Stimulated activated CD8-positive, alpha-beta memory T cell treated with anti-CD3 and anti-CD28 coated beads, Interleukin-7, amount 100 ng/mL, for 4 hours (primary cell): ENCODE measurements around the gene HHEX.

Source experiments
- DNase-seq, 2 donors: peaks; one replicate each; pipeline ENCODE4 v3.0.0-alpha.2; 2020; ENCODE audit warnings: low read depth in 2 of 2

HHEX gene

DNA sequence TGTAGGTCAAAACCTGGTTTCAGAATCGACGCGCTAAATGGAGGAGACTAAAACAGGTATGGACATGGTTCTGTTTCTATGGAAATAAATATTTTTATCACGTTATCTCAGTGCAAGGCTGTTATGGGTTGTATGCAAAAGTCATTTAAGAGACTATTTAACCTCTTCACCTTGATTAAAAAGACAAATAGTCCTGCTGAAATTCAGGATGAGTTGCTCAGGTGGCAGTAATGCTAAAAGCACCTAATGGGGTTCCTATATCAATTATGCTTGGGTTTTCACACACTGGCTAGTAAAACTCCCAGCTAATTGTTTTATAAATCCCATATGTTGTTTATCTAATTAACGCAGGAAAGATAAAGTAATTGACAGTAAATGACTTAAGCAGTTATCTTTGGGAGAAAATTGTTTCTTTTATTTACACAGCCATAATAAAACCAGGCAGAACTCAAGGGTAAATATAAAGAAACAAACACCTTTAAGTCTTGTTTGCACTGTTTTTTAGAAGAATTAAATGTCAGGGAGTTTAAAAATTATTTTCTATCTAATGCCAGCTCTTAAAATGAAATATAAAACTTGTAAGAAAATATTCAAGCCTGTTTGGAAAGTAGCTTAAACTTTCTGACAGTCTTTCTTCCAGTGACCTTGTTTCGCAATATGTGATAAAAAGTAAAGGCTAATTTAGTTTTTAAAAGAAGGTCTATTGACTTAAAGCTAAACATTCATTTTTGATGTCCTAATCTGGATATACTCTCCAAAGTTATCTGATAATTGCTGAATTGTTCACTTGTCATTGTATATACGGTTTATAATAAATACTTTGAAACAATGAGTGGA, 3.2 kb downstream of the HHEX start:
- DNase-seq, result no peak

DNA sequence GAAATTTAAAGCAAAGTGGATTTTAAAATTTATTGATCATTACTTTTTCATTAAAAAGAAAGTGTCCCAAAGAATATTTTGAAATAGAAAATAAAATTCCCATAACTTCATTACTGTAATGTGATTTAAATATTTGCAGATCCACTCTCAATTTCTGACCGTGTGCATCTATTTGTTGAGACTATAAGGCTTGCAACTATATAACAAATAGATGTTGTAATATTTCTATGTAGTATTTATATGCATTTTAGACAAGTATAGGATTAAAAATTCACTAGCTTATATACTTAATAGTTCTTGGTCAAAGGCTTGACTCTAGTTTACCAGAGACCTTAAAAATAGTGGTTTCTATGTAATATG, 3.8 kb downstream of the HHEX start:
- DNase-seq, result no peak

DNA sequence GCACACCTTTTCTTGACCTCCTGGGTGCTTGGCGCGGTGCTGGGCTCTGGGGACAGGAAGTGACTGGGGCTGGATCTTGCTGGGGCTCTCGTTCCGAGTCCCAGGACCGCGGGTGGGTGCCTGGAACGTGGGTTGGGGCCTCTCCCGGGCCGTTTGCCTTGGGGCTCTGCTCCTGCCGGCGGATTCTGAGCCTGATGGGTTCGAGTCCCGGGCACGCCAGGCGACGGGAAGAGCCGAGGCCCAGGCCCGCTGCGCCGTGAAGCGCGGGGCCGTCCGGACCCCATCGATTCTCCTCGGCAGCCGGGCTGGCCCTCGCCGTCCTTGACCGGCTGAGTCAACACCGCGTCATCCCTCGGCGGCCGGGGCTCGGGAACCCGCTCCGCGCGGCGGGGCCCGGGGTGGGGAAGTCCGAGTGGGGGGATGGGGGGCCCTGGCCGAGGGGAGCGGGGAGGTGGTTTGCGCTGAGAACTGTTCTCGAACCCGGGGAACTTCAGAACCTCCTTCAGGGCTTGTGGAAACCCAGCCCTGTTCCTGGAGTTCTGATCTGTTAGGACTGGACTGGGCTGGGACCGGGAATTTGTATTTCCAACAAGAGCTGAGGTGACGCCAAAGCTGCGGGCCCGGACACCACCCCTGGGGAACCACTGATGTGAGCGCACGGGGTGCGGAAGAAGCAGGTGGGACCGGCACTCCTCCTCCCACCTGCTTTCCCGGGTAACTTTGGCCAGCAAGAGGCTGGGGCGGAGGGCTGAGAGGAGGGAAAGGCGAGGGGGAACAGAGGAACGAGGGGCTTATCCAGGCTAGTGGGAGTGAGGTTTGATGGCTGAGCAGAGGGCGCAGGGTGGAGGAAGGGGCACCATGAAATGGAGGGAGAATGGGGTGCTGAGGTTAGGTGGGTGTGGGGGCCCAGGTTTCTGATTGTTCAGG, 6.2 kb downstream of the HHEX start:
- no peak for DNase-seq

DNA sequence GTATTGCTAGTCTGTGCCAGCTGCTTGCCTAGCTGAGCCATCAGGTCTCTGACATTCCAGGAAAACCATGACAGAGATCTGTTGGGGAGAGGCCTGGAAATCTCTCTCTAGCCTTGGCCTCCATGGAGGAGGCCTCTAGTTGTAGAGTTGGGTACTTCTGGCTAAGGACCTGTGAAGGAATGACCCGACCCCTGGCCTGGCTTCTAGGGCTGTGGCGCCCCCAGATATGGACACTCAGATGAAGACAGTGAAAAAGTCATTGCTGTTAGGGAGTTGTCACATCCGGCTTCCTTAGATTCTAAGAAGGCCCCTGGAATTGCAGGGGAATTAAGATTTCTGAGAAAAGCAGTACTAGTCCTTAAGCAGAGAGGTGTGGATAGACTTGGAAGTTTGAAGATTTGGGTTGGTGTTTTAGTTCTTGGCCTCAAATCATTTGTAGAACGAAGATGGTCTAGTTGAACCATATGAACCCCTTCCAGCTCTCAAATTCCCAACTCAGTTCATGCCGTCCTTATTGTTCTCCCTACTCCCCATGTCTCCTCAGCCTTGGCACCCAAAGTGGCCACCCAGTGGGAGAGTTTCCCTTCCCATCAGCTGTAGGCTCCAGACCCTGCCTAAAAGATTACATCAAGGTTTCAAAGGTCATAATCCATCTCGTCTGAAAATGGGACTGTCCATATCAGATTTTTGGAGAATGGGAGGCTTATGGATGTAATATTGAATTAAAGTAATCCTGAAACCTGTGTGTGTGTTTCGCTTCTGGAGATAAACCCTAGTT, 7.0 kb downstream of the HHEX start:
- DNase-seq, result no peak

DNA sequence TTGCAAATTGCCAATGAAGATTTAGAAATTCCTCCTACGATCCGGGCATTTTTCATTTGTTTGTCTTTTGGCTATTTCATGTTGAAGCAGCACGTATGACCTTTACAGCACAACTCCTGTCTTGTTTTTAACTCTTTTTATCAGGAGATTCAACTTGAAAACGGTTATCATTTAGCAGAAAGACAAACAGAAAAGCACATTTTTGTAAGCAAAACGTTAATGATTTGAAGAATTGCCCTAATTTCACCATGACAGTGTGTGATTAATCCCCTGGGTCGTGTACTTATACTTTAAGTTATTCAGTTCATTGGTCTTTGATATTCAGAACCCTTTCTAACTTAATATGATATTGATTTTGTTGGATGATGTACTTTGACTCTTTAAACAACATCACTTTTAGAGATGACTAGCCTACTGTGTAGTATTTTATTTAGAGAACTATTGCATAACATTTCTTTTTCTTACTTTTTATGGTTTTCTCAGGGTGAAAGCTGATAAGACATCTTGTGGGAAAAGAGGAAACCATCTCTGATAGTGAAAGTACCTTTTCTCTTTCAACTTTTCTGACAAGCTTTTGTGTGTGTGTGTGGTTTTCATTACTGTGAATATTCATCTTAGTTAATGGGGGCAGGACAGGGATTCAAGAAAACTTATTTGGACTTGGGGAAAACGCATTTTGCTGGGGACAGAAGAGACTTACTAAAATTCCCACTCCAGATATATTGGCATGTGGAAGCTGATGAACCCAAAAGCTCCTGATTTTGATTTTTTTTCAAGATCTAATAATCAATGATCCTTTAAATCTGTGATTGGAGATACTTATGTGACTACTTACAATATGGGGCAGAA, 8.1 kb downstream of the HHEX start:
- no peak for DNase-seq

DNA sequence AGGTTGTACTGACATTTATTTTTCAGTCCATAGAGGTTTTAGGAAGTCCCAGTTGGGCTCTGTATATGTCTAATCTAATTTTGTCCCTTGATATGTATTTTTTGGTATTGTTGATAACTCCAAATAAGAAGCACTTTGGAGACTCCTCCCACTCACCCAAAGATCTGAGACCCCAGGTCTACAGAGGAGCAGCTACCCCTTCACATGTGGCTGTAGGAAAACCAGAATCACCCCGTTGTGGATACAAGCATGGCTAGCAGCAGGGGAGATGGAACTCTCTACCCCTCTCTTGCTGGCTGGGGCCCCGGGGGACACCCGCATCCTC, 9.4 kb downstream of the HHEX start:
- no peak for DNase-seq

DNA sequence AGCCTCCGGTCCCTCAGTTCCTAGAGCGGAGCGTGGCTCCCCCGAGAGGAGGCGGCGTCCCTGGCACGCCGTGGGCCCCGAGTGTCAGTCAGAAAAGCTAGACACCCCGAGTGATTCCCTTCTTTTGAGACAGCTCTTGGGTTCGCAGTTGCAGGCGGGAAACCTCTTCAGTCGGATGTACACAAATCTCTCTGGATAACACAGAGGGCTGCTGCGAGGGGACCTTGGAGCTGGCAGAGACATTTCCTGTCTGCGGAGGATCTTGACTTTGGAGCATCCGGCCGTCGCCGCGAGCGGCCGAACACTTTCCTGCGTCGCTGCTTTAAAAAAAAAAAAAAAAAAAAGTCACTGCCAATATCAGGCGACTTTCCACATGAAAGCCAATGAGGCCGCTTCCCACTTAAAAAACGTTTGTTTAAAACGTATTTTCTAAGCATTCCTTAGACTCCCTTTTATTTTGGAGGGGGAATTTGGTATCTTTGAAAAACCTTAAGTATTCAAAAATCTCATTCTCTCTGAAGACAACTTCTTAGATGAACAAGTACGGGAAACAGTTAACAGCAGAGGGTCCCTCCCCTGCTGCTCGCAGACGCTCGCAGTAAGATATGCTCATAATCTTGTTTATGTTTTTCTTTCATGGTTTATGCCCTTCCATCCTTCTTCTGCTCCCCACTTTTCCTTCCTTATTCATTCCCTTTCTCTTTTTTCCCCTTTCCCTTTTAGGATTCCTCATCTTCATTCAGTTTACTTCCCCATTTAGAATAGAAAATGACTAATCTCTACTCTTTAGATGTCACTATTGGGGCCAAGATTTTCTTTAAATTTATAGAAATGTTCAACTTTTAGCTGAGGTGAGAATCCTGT, 10.0 kb downstream of the HHEX start:
- no peak for DNase-seq

DNA sequence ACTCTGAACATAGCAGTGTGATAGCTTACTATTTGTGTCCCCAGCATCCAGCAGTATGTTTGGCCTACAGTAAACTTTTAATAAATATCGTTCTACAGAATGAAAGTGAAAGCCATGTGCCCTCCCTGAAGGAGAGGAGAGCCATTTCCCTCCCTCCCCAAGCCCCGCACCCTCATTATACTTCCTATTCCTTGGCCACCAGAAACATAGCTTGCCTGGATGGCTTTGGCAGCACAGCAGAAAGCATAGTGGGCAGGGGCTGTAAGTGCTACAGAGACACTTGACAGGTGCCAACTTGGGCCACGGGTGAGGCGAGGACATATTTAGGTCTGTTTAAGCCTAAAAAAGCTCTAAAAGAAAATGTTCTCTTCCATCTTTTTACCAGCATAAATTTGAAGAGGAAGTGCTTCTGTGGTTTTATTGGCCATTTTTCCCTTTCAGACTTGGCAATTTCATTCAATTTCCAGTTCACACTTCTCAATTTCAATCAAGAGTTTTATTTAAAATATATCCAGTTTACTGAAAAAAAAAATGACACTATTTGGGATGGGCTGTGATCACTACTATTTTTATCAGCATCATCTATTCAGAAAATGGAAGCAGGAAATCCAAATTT, 12.7 kb downstream of the HHEX start:
- DNase-seq, result no peak

DNA sequence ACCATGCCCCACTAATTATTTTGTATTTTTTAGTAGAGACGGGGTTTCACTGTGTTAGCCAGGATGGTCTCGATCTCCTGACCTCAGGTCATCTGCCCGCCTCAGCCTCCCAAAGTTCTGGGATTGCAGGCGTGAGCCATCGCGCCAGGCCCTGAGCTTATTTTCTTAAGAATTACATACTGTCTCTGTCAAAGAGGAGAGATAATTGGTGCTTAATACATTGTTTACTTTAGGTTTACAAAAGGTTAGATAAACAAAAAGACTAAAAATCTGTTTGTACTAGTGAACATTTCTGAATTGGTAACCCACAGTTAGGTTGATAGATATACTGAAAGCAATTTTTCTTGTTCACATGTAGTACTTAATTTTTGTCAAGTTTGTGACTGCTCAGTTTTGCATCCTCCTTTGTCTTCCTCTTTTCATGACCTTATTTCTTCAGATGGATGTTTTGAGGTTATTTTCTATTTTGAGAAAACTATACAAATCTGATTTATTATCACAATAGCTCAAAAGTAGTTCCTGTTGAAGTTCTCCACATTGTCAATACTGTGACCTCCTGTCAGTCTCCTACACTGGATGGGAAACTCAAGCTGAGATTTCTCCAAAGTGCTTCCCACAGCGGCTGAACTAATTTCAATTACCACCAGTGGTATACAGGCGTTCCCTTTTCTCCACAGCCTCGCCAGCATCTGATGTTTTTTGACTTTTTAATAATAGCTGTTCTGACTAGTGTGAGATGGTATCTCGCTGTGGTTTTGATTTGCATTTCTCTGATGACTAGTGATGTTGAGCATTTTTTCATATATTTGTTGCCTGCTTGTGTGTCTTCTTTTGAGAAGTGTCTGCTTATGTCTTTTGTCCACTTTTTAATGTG, 22.5 kb downstream of the HHEX start:
- no peak for DNase-seq

DNA sequence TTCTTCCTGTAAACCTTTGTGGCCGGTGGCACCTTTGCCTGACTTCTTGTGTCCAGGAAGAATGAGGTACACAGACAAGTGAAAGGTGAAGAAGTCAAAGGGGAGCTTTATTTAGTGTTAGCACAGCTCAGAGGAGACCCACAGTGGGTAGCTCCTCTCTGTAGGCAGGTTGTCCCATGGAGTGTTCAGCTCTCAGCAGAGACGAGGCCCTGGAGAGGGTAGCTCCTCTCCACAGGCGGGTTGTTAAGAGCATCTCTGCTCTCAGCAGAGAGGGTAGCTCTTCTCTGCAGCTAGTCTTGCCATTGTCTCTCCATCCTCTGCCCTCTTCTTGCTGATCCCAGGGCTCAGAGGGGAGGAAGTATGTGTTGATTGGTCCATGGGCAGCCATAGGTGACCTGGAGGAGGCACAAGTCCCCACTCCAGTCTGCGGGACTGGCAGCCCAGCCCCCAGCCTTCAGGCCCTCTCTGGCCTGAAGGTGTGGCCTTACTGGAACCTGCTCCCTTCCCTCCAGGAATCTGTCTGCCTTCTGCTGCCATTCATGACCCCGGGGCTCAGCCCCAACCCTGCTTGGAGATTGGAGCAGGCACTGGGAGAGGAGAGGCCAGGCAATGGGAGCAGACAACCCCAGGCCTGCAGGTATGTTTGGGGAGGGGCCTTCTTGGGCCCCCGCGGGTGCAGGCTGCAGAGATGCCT, 24.5 kb downstream of the HHEX start:
- no peak for DNase-seq

DNA sequence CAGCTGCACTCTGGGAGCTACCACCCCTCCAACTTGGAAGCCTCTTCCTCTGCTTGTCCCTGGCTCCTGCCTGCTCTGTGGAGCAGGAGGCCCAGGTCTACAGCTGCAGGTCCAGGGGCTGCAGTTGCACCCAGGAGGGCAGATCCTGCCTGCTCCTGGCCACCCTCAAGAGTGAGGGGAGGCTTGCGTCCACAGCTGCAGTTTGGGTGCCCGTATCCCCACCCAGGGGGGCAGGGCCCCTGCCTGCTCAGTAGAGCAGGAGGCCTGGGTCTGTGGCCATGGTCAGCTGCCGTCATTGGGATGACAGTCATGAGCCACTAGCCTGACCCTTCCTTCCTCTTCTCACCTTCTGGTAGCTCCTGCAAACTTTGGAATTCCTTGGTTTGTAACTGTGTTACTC, 25.1 kb downstream of the HHEX start:
- no peak for DNase-seq

DNA sequence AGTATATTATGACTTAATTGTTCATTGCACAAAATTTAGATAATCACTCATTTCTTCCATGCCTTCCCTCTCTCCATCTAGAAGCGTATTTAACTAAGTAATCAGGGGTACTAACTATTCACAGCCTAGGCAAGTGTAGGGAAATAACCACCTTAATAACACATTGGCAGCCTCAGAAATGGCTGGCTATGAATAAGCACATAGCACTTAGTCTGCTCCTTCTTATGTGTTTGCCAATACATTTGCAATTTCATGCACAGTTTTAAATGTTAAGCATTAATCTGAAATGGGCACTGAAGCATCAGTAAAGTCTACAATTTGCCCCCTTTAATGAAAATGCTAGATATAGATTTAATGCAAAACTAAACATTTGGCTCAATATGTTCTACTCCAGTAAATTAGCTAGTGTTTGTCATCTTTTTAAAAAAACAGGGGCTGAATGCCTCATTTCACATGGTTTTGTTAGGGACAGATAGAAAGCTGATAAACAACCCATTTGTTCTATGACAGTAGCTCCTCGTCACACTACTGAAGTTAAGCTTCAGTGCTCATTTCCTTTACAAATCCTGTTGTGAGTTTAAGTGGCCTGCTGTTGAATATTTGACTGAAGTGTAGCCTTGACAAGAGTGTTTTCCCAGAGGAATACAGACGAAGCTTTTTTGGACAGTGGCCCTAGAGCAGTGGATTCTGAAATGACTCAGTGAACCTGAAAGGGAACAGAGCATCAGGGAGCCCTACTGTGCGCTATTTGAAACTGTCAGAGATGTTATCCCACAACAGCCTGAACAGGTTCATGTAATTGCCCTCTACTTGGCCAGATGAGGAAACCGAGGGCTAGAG, 30.5 kb downstream of the HHEX start:
- DNase-seq, result no peak

DNA sequence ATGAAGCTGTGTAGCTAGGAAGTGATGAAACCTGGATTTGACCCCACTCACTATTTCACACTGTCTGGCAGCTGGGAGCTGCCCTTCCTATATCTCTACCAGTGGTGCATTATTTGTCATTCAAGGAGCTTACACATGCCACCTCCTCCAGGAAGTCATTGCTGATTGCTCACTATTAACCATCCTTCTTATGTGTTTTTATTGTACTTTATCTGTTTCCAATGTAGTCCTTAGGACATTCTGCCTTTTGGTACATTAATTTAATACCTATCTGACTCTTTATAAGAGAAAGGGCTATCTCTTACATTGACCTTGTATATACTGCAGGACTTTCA, 31.0 kb downstream of the HHEX start:
- DNase-seq, result no peak

DNA sequence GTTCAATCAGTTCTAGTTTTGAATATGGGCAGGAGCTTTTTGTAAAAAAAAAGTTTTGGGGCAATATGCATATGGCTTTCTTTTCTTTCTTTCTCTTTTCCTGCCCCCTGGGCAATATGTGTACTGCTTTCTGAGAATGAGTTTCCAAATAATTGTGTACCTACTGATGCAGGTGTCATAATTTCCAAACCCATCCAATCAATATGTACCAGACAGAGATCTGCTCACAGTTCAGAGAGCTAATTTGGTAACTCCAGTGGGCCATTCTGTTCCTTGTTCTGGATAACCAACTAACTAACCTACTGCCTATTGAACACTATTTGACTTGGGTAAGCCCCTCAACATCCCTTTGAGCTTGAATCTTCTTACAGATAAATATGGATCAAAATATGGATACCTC, 32.6 kb downstream of the HHEX start:
- DNase-seq, result no peak

DNA sequence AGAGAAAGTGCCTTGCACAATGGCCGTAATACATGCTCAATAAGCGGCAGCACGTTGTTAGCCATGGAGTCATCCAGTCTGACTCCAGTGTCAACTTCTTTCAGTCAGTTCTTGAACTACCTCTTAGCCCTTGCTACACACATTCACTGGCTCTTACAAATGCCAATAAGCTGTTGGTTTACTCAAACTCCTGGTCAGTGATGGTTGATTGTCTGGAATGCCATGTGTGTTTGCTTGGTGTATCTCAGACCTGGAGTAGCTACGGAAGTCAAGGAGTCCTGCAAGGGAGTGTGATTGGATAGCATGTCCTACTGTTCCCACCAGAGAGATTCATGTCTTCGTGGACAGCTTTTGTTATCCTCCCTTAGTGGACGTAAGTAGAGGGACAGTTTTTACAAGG, 37.4 kb downstream of the HHEX start:
- DNase-seq, result no peak

DNA sequence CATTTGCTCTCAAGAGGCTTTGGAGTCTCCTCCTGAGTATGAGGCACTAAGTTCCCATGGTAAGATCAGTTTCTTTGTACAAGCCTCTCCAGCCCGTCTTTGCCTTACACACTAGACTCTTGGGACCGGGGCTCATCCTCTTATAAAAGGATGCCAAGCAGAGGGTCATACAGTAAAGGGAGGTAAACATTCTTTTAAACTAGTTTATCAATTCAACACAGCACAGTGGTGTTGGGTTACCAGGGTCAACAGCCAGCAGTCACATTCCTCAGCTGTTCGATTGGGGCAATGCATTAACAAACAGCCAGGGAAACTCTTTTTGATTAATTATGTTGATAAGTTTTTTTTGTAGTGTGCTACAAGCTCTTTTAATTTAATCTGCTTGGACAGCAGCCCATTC, 37.8 kb downstream of the HHEX start:
- DNase-seq, result no peak

DNA sequence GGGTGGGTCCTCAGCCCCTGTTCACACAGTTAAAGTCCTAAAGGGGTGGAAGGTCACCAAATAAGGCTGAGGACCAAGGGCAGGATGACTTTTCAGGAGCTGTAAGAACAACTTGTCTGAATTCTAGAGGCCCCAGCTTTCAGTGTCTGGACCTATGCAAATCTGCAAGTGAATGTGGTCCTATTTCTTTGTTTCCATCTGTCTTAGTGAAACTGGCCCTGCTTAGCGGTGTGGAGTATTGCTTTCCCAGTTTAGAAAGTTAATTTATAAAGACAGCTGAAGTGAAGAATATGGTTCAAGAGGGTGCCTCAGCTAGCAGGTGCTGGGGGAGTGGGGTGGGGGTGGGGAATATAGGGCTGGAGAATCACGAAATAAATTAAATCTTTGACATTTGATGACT, 40.1 kb downstream of the HHEX start:
- DNase-seq, result no peak

DNA sequence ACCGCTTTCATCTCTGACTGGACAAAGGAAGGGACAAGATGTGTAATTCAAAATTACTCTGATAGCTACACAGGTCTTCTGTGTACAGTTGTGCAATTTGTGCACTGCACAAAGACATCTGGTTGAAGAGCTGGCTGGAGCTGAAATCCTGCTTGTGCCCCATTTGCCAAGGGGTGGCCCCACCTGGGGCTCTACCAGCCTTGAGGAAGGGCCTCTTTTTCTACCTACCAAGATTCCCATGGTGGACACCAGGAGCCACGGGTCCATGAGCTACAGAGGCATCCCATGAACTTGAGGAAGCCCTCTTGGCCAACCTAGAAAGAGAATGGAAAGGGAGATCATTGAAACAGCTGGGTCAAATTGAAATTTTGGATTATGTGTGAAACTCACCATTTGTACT, 43.2 kb downstream of the HHEX start:
- DNase-seq, result no peak
